Measurements from ENCODE around the gene KIAA0825.

The KIAA0825 gene

DNA sequence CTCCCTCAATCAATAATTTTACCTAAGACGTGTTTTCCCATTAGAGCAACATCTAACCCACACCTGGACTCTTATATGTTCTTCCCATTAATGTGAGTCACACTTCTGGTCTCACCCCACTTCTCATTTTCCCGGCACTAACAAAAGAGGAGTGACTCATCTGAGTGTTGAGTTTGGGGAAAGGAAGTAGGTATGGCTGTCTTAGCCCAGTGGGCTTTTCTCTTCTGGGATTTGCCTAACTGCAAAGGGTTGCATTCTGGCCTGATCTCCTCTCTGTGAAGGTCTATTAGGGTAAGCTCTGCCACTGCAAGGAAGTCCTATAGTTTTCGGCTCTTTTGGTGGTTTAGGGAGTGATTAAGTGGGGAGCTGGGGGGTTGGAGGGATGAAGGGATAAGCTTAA lies 195.6 kb downstream of the KIAA0825 start:
- no peaks in the 10 kb centered on the region for H3K9me3 Mint-ChIP-seq
- no peaks in the 10 kb centered on the region for H3K4me1 Mint-ChIP-seq (ENCODE audit: low read depth)
- H3K27ac Mint-ChIP-seq, result no peak overlapping the region
- no peak overlapping the region for H3K4me3 Mint-ChIP-seq
- no peak for DNase-seq (ENCODE audit: low spot score)
- H3K36me3 Mint-ChIP-seq (ENCODE audit: low read depth), result no peaks in the 10 kb centered on the region
- no peaks in the 10 kb centered on the region for H3K27me3 Mint-ChIP-seq (ENCODE audit: low read depth)

DNA sequence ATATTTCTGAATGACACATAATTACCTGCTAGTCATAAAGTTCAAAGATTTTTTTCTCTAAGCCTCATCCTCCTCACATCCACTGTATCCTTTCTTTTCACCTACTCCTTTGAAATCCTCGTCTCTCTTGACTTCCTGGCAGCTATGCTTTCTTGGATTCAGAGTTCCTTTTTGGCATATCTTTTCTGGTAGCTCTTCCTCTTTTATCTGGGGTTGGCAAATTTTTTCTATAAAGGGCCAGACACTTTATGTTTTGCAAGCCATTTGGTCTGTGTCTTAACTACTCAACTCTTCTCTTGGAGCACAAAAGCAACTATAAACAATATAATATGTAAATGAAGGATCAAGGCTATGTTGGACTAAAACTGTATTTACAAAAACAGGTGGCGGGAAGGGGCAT lies 197.5 kb downstream of the KIAA0825 start:
- no peak for DNase-seq (ENCODE audit: low spot score)
- no peaks in the 10 kb centered on the region for H3K9me3 Mint-ChIP-seq
- H3K4me1 Mint-ChIP-seq (ENCODE audit: low read depth), result no peaks in the 10 kb centered on the region
- H3K27me3 Mint-ChIP-seq (ENCODE audit: low read depth), result no peaks in the 10 kb centered on the region
- H3K27ac Mint-ChIP-seq, result no peak overlapping the region
- no peak overlapping the region for H3K4me3 Mint-ChIP-seq
- no peaks in the 10 kb centered on the region for H3K36me3 Mint-ChIP-seq (ENCODE audit: low read depth)

DNA sequence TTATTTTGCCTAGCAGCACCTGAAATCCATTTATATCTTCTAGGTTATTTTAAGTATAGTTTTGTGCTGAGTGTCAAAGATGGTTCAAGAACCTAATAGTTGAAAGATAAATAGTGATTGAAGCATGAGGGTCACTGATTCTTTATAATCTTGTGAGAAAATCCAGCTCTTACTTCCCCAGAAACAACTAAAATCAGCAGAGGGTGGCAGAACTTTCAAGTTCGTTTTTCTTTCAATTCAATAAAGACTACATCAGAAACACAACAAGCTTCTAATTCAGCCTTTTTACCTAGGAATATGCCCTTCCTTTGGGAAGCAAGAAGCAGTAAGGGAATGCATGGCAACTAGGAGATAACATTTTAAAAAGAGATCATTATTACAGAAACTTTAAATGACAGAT lies 202.6 kb downstream of the KIAA0825 start:
- DNase-seq (ENCODE audit: low spot score), result no peak
- Mint-ChIP-seq H3K9me3 (no peaks in the 10 kb centered on the region), H3K4me3 (no peak overlapping the region), H3K36me3 (ENCODE audit: low read depth) (no peaks in the 10 kb centered on the region), H3K27ac (no peak overlapping the region), H3K27me3 (ENCODE audit: low read depth) (no peaks in the 10 kb centered on the region), H3K4me1 (ENCODE audit: low read depth) (no peaks in the 10 kb centered on the region)

DNA sequence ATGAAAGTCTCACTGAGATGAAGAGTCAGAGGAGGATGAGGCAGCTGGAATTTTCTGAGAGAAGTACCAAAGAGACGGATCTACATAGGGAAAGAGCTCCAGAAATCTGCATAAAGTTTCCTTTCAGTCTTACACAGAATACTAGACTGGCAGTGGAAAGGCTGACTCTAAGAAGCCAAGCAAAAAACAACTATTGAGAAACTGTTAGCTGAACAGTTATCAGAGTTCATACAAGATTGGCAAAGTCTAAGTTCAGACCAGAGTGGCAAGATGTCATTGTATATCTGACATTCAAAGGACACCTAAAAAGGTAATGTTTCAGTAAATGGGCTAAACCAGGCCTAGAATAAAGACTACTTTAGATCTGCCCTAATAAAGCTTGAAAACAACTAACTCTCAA lies 209.0 kb downstream of the KIAA0825 start:
- Mint-ChIP-seq H3K27me3 (ENCODE audit: low read depth) (no peaks in the 10 kb centered on the region), H3K4me3 (no peak overlapping the region), H3K36me3 (ENCODE audit: low read depth) (no peaks in the 10 kb centered on the region), H3K27ac (no peak overlapping the region), H3K4me1 (ENCODE audit: low read depth) (no peaks in the 10 kb centered on the region), H3K9me3 (no peaks in the 10 kb centered on the region)
- no peak for DNase-seq (ENCODE audit: low spot score)

DNA sequence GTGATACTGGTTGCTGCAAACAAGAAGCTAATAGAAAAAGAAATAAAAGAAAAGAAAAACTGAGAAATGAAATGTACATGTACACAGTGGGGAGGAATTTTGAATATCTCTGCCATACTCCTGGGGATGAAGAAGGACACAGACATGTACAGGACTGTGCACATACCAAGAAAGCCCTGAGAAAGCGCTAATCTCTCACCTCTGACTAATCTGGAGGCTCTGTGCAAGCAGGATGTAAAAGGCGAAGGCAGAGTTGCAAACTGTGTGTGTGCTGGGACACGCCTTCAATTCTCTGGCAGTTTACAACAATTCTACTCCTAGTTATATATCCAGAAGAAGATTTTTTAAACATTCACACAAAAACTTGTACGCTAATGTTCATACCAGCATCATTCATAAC lies 211.4 kb downstream of the KIAA0825 start:
- H3K9me3 Mint-ChIP-seq, result no peaks in the 10 kb centered on the region
- no peak overlapping the region for H3K4me3 Mint-ChIP-seq
- H3K27ac Mint-ChIP-seq, result no peak overlapping the region
- H3K36me3 Mint-ChIP-seq (ENCODE audit: low read depth), result no peaks in the 10 kb centered on the region
- H3K27me3 Mint-ChIP-seq (ENCODE audit: low read depth), result no peaks in the 10 kb centered on the region
- no peaks in the 10 kb centered on the region for H3K4me1 Mint-ChIP-seq (ENCODE audit: low read depth)
- DNase-seq (ENCODE audit: low spot score), result no peak

DNA sequence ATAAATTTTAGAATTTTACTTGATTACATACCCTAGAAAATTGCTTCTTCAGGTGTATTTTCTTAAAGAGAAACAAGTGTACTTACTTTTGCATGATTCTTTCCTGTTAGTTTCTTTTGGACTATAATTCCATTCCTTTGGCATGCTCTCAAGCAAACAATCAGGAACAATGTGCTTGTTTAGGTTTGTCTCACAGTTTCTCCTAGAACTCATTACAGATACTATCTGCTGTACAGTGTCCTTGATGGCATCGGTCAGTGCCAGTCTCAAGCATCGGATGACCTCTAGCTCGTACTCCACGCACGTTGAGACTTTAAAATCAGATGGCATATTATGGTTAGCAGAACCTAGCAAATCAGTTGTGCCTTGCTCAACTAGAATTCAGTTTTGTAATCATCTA lies 214.9 kb downstream of the KIAA0825 start:
- Mint-ChIP-seq H3K36me3 (ENCODE audit: low read depth) (no peaks in the 10 kb centered on the region), H3K4me1 (ENCODE audit: low read depth) (no peaks in the 10 kb centered on the region), H3K27ac (no peak overlapping the region), H3K4me3 (no peak overlapping the region), H3K9me3 (no peaks in the 10 kb centered on the region), H3K27me3 (ENCODE audit: low read depth) (no peaks in the 10 kb centered on the region)
- no peak for DNase-seq (ENCODE audit: low spot score)

DNA sequence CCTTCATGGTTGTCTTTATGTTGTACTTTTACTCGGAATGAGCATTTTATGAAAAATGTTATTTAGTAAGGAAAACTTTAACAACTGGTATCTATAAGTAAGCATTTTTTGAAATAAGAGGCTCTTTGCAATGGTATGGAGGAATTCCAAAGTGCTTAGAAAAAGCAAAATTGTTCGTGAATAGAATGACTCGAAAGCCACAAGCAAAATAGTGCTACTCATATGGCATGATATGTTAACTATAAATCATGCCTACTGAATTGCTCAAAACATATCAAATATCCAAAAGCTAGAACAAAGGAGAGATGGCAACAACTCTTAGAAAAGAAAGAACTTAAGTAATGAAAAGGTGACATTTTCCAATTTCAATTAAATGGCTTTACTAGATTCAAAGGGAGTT lies 216.3 kb downstream of the KIAA0825 start:
- H3K4me1 Mint-ChIP-seq (ENCODE audit: low read depth), result no peaks in the 10 kb centered on the region
- no peaks in the 10 kb centered on the region for H3K9me3 Mint-ChIP-seq
- no peaks in the 10 kb centered on the region for H3K27me3 Mint-ChIP-seq (ENCODE audit: low read depth)
- no peak overlapping the region for H3K27ac Mint-ChIP-seq
- no peaks in the 10 kb centered on the region for H3K36me3 Mint-ChIP-seq (ENCODE audit: low read depth)
- no peak for DNase-seq (ENCODE audit: low spot score)
- H3K4me3 Mint-ChIP-seq, result no peak overlapping the region

DNA sequence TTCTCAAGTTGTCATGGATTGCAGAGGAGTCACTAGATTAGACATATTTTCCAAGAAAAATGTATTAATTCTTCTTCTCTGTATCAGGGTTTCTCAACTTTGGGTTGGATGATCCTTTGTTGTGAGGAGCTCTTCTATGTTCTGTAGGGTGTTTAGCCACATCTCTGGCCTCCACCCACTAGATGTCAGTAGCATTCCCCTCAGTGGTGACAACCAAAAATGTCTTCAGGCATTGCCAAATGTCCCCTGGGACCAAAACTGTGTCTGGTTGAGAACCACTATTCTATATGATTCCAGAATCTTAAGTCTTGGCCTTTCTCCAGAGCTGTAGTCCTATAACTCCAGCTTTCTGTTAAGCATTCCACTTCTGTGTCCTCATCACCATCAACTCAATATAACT lies 220.9 kb downstream of the KIAA0825 start:
- Mint-ChIP-seq H3K4me3 (no peak overlapping the region), H3K27ac (no peak overlapping the region), H3K36me3 (ENCODE audit: low read depth) (no peaks in the 10 kb centered on the region), H3K9me3 (no peaks in the 10 kb centered on the region), H3K27me3 (ENCODE audit: low read depth) (no peaks in the 10 kb centered on the region), H3K4me1 (ENCODE audit: low read depth) (no peaks in the 10 kb centered on the region)
- no peak for DNase-seq (ENCODE audit: low spot score)

DNA sequence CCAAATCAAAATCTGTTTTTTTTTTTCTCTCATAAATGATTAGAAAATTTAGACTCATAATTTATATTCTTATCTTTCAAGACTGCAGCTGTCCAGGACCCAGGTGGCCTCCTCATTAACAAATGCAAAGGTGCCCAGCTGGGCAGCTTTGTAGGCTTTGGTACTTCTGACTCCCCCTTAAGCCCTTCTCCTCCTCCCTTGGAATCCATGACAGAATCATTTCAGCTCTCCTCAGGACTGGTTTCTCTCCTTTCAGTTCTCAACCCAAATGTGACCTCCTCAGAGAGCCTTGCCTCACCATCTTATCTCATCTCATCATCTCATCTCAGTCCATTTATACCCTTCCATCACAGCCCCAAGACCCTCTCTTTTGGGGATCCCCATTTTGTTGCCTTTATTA lies 221.7 kb downstream of the KIAA0825 start:
- Mint-ChIP-seq H3K4me3 (no peak overlapping the region), H3K4me1 (ENCODE audit: low read depth) (no peaks in the 10 kb centered on the region), H3K36me3 (ENCODE audit: low read depth) (no peaks in the 10 kb centered on the region), H3K27ac (no peak overlapping the region), H3K9me3 (no peaks in the 10 kb centered on the region), H3K27me3 (ENCODE audit: low read depth) (no peaks in the 10 kb centered on the region)
- no peak for DNase-seq (ENCODE audit: low spot score)

DNA sequence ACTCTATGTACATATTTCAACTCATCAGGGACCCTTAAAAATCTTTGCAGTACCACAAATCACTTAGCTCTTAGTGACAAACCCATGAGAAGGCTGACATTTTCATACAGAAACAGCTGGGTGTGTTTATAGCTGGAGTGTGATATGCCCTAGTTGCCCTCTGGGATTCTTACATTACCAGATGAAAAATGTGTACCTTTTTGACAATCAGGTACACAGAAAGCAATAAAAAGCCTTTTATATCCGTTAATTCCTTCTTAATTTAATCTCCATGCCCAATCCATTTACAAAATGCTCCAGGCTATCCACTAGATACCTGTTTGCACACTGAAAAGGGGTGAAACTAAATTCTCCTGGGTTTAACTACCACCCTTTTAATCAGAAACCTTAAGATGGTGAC lies 222.9 kb downstream of the KIAA0825 start:
- Mint-ChIP-seq H3K4me1 (ENCODE audit: low read depth) (no peaks in the 10 kb centered on the region), H3K27me3 (ENCODE audit: low read depth) (no peaks in the 10 kb centered on the region), H3K36me3 (ENCODE audit: low read depth) (no peaks in the 10 kb centered on the region), H3K9me3 (no peaks in the 10 kb centered on the region), H3K27ac (no peak overlapping the region), H3K4me3 (no peak overlapping the region)
- no peak for DNase-seq (ENCODE audit: low spot score)

DNA sequence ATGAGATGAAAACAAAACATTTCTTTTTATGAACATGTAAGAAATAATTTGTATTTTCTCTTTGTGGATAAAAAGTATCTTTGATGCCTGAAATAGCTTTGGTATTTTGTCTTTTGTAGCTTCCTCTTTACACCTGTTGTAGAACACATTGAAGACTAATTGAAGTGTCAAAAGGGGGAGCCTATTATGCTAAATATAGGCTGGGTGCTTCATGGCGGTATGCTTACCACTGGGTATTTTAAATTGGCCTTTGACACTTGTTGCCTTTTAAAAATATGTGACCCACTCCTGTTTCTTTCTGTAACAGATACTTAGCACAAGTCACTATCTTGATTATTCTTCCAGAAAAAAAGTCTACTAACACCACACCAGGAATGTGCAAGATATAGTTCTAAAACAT lies 226.4 kb downstream of the KIAA0825 start:
- no peak for DNase-seq (ENCODE audit: low spot score)
- Mint-ChIP-seq H3K27me3 (ENCODE audit: low read depth) (no peaks in the 10 kb centered on the region), H3K27ac (no peak overlapping the region), H3K36me3 (ENCODE audit: low read depth) (no peaks in the 10 kb centered on the region), H3K9me3 (no peaks in the 10 kb centered on the region), H3K4me1 (ENCODE audit: low read depth) (peaks cover 4% of the 10 kb centered on the region), H3K4me3 (no peak overlapping the region)

DNA sequence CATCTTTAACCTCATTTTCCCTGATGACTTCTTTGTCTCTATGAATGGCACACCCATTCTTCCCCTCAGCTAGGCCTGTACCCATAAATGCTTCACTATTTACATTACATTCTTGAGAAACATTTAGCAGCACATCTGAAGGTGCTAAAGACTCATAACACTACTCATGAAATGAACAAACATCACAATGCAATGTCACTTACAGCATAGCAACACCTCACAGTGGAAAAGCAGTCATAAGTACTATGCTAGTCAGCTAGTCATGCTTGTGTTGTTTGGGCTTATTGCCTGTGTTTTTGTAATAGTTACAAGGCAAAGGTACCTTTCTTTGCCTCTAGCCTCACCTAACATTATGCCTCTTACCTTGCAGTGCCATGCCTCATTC lies 228.9 kb downstream of the KIAA0825 start:
- Mint-ChIP-seq H3K27me3 (ENCODE audit: low read depth) (no peaks in the 10 kb centered on the region), H3K4me3 (no peak overlapping the region), H3K9me3 (no peaks in the 10 kb centered on the region), H3K4me1 (ENCODE audit: low read depth) (peaks cover 4% of the 10 kb centered on the region), H3K27ac (no peak overlapping the region), H3K36me3 (ENCODE audit: low read depth) (no peaks in the 10 kb centered on the region)
- DNase-seq (ENCODE audit: low spot score), result no peak

DNA sequence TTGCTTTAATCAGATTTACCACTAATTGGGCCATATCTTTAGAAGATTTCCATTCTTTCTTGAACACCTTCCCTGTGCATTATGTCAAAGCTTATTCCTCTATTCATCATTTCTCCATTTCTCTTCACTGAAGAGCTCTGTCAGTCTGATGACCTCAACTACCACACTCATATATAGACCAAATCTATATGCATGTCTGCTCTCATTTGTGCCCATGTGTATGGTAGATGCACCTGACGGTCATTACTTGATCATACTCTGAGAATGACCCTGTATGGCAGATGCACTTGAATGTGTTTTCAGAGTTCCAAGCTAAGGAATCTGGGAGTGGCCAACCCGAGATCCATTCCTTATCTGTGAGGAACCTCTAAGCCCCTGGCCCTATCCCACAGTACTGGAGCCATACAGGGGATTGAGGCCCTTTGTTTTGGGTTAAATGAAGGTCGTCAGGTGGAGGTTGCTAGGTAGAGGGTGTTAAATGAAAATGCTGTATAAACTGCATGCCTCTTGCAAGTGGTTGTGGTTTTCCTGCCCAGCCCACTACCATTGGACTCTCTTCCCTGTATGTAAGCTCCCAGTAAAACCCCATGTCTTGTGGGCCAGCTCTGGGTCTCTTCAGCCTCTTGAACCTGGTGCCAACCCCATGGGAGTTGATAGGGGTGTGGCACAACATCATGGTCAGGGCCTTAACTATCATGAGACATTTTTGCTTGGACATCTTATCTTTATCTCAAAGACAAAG lies 229.5 kb downstream of the KIAA0825 start:
- peaks cover 4% of the 10 kb centered on the region for H3K4me1 Mint-ChIP-seq (ENCODE audit: low read depth)
- no peak overlapping the region for H3K27ac Mint-ChIP-seq
- DNase-seq (ENCODE audit: low spot score), result no peak
- H3K9me3 Mint-ChIP-seq, result no peaks in the 10 kb centered on the region
- H3K4me3 Mint-ChIP-seq, result no peak overlapping the region
- H3K27me3 Mint-ChIP-seq (ENCODE audit: low read depth), result no peaks in the 10 kb centered on the region
- no peaks in the 10 kb centered on the region for H3K36me3 Mint-ChIP-seq (ENCODE audit: low read depth)

DNA sequence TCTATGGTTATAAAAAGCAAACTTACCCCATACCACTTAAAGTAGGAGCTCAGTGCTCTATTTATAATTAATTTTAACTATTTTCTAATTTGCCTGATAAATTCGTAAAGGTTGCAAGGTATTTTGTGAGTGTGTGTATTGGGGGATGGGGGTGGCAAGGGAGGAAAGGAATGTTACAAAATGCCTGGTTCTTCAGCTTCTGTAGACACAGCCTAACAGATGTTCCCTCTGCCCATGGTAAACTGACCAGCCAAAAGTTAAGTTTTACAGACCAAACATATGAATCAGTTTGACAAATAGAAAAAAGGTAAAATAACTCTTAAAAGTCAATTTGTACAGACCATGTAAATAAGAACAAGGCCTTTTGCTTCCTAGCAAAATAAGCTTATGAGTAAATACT lies 232.6 kb downstream of the KIAA0825 start:
- no peak overlapping the region for H3K4me3 Mint-ChIP-seq
- no peak for DNase-seq (ENCODE audit: low spot score)
- H3K27me3 Mint-ChIP-seq (ENCODE audit: low read depth), result no peaks in the 10 kb centered on the region
- no peaks in the 10 kb centered on the region for H3K9me3 Mint-ChIP-seq
- H3K36me3 Mint-ChIP-seq (ENCODE audit: low read depth), result no peaks in the 10 kb centered on the region
- H3K4me1 Mint-ChIP-seq (ENCODE audit: low read depth), result peaks cover 4% of the 10 kb centered on the region
- H3K27ac Mint-ChIP-seq, result no peak overlapping the region

DNA sequence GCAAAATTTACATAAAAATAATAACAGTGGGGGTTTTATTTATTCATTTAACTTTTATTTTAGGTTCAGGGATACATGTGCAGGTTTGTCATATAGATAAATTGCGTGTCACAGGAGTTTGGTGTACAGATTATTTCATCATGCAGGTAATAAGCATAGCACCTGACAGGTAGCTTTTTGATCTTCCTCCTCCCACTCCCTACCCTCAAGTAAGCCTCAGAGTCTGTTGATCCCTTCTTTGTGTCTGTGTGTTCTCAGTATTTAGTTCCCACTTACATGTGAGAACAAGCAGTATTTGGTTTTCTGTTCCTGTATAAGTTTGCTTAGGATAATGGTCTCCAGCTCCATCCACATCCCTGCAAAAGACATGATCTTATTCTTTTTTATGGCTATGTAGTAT lies 240.3 kb downstream of the KIAA0825 start:
- Mint-ChIP-seq H3K27ac (no peak overlapping the region), H3K36me3 (ENCODE audit: low read depth) (no peaks in the 10 kb centered on the region), H3K4me3 (no peak overlapping the region), H3K9me3 (no peaks in the 10 kb centered on the region), H3K27me3 (ENCODE audit: low read depth) (no peaks in the 10 kb centered on the region), H3K4me1 (ENCODE audit: low read depth) (no peaks in the 10 kb centered on the region)
- DNase-seq (ENCODE audit: low spot score), result no peak
